SK-N-SH treated with all-trans-retinoic acid at 6 μM for 48 hours (cell line): ENCODE results near the gene MBNL2.

ENCODE experiments used
- ATAC-seq: fragments of 200-7000 bp; cut with Tn5 transposase; 3 replicates; pipeline ENCODE4 v1.9.1; 2020; ENCODE audit warnings: mild to moderate bottlenecking, moderate library complexity
- ARNTL ChIP-seq: fragments of 450-650 bp; formaldehyde crosslinking; IDR thresholded peaks from 2 replicates; pipeline ENCODE4 v1.5.0; 2020; ENCODE audit warnings: low read depth, mild to moderate bottlenecking, moderate library complexity, borderline replicate concordance
- BACH2 ChIP-seq: fragments of 250-450 bp; sonication (Bioruptor Pico); IDR thresholded peaks from 2 replicates; pipeline ENCODE4 v1.9.0; 2021; ENCODE audit warnings: mild to moderate bottlenecking, borderline replicate concordance
- CREB5 ChIP-seq: fragments of 250-450 bp; sonication (Bioruptor Pico); IDR thresholded peaks from 2 replicates; pipeline ENCODE4 v1.5.1; 2020; ENCODE audit warnings: low read depth, mild to moderate bottlenecking, moderate library complexity
- CSDC2 ChIP-seq: fragments of 250-450 bp; sonication (Bioruptor Pico); IDR thresholded peaks from 2 replicates; pipeline ENCODE4 v1.5.0; 2020; ENCODE audit warnings: mild to moderate bottlenecking, moderate library complexity
- CSRNP3 ChIP-seq: fragments of 250-450 bp; sonication (Bioruptor Pico); IDR thresholded peaks from 2 replicates; pipeline ENCODE4 v1.5.1; 2021; ENCODE audit warnings: mild to moderate bottlenecking, moderate library complexity
- ESRRG ChIP-seq: fragments of 250-450 bp; sonication (Bioruptor Pico); IDR thresholded peaks from 2 replicates; pipeline ENCODE4 v1.6.1; 2021; ENCODE audit warnings: mild to moderate bottlenecking
- GLIS3 ChIP-seq: fragments of 250-450 bp; sonication (Bioruptor Pico); IDR thresholded peaks from 2 replicates; pipeline ENCODE4 v1.5.0; 2020; ENCODE audit warnings: mild to moderate bottlenecking, moderate library complexity
- OSR1 ChIP-seq: fragments of 250-450 bp; sonication (Bioruptor Pico); IDR thresholded peaks from 2 replicates; pipeline ENCODE4 v1.8.0; 2022; ENCODE audit warnings: moderate library complexity, mild to moderate bottlenecking, inconsistent platforms
- PATZ1 ChIP-seq: fragments of 250-450 bp; sonication (Bioruptor Pico); IDR thresholded peaks from 2 replicates; pipeline ENCODE4 v1.8.0; 2020; ENCODE audit warnings: mild to moderate bottlenecking, moderate library complexity, borderline replicate concordance
- RARB ChIP-seq: fragments of 250-450 bp; sonication (Bioruptor Pico); IDR thresholded peaks from 2 replicates; pipeline ENCODE4 v1.8.0; 2021; ENCODE audit warnings: mild to moderate bottlenecking, moderate library complexity
- TCF4 ChIP-seq: fragments of 250-450 bp; sonication (Bioruptor Pico); IDR thresholded peaks from 2 replicates; pipeline ENCODE4 v1.8.0; 2021; ENCODE audit warnings: mild to moderate bottlenecking, moderate library complexity, borderline replicate concordance
- TOX ChIP-seq: fragments of 250-450 bp; sonication (Bioruptor Pico); IDR thresholded peaks from 2 replicates; pipeline ENCODE4 v1.8.0; 2021; ENCODE audit warnings: mild to moderate bottlenecking, moderate library complexity, borderline replicate concordance
- TSHZ2 ChIP-seq: fragments of 250-450 bp; sonication (Bioruptor Pico); IDR thresholded peaks from 2 replicates; pipeline ENCODE4 v1.5.0; 2020; ENCODE audit warnings: mild to moderate bottlenecking, moderate library complexity
- ZFP3 ChIP-seq: fragments of 250-450 bp; sonication (Bioruptor Pico); IDR thresholded peaks from 2 replicates; pipeline ENCODE4 v1.5.0; 2020; ENCODE audit warnings: mild to moderate bottlenecking, moderate library complexity
- ZFP30 ChIP-seq: fragments of 450-650 bp; formaldehyde crosslinking; IDR thresholded peaks from 2 replicates; pipeline ENCODE4 v1.5.0; 2022; ENCODE audit warnings: mild to moderate bottlenecking, moderate library complexity
- ZNF565 ChIP-seq: fragments of 450-650 bp; formaldehyde crosslinking; conservative IDR thresholded peaks from 2 replicates; pipeline ENCODE4 v1.5.0; 2020; ENCODE audit warnings: low read depth, mild to moderate bottlenecking, moderate library complexity
- TF ChIP-seq, protein P1 (sequence below): fragments of 250-450 bp; sonication (Bioruptor Pico); IDR thresholded peaks from 2 replicates; pipeline ENCODE4 v1.8.0; 2021; ENCODE audit warnings: low read depth, mild to moderate bottlenecking, moderate library complexity, borderline replicate concordance

MBNL2 gene

DNA sequence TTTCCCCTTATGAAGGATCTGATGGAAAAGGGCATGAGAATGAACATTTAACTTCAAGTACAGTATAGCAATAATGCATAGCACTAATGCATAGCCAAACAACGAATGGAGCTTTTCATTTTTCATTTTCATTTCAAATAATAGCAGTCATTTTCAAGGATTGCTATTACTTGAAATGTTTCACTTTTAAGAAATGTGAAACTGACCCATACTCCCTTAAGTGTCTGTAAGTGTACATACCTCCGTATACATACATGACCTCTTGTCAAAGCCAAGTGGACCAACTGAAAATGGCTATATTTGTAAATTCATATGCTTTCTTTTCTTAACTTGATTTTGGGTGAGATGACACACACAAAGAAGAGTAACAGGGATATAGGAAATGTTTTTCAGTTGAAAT is 215.6 kb downstream of the MBNL2 start:
- ATAC-seq, result no peak
- TF ChIP-seq TSHZ2 (CRISPR knock-in tag) (no peak), TCF4 (CRISPR knock-in tag) (no peak), ZNF565 (no peak), ZFP30 (no peak), RARB (CRISPR knock-in tag) (no peak), CSDC2 (no peak), ARNTL (CRISPR knock-in tag) (no peak)

- no peak for ATAC-seq
- TF ChIP-seq TSHZ2 (CRISPR knock-in tag) (no peak), BACH2 (CRISPR knock-in tag) (no peak), CSRNP3 (CRISPR knock-in tag) (no peak), ZFP3 (CRISPR knock-in tag) (no peak), CSDC2 (no peak), OSR1 (no peak), TCF4 (CRISPR knock-in tag) (no peak), PATZ1 (CRISPR knock-in tag) (no peak), ESRRG (CRISPR knock-in tag) (no peak), RARB (CRISPR knock-in tag) (no peak), GLIS3 (no peak), CREB5 (CRISPR knock-in tag) (no peak), TOX (CRISPR knock-in tag) (no peak)
- TF ChIP-seq, protein P1, sequence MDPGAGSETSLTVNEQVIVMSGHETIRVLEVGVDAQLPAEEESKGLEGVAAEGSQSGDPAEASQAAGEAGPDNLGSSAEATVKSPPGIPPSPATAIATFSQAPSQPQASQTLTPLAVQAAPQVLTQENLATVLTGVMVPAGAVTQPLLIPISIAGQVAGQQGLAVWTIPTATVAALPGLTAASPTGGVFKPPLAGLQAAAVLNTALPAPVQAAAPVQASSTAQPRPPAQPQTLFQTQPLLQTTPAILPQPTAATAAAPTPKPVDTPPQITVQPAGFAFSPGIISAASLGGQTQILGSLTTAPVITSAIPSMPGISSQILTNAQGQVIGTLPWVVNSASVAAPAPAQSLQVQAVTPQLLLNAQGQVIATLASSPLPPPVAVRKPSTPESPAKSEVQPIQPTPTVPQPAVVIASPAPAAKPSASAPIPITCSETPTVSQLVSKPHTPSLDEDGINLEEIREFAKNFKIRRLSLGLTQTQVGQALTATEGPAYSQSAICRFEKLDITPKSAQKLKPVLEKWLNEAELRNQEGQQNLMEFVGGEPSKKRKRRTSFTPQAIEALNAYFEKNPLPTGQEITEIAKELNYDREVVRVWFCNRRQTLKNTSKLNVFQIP (CRISPR knock-in tag), result no peak
- TF ChIP-seq, all 23 proteins: peak for 0
These were observed 216.9 kb downstream of the MBNL2 start for GRCh38 chr13:97438856-97439595.
